ENCODE measurements around the gene SIL1.

DNA sequence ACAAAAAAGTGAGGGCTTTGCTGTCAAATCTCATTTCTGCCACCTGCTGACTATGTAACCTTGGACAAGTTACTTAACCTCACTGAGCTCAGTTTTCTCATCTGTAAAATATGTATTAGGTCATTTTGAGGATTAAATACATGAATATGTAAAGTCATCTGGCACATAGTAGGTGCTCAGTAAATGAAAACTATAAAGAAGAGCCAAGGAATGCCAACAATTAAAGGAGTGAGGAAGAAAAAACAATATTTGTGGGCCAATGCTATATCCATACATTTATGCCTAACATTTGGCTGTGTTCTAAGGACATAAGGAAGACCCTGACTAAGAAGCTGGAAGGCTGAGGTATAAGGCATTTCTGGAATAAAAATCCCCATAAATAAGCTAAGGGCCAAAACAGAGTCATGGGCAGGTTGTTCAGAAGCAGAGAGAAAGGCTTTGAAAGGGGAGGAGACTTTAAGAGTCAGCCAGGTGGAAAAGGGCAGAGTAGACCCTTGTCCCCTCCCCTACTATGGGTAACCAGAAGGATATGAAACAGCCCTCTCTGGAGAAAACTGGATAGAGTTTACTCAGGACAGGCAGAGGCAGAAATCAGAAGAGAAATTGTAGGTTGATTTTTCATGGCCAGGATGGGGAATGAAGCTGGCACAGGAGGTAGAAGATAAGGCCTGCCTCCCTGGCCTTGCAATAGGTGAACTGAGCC lies 47.6 kb upstream of the SIL1 start:
- TF ChIP-seq, protein P1, sequence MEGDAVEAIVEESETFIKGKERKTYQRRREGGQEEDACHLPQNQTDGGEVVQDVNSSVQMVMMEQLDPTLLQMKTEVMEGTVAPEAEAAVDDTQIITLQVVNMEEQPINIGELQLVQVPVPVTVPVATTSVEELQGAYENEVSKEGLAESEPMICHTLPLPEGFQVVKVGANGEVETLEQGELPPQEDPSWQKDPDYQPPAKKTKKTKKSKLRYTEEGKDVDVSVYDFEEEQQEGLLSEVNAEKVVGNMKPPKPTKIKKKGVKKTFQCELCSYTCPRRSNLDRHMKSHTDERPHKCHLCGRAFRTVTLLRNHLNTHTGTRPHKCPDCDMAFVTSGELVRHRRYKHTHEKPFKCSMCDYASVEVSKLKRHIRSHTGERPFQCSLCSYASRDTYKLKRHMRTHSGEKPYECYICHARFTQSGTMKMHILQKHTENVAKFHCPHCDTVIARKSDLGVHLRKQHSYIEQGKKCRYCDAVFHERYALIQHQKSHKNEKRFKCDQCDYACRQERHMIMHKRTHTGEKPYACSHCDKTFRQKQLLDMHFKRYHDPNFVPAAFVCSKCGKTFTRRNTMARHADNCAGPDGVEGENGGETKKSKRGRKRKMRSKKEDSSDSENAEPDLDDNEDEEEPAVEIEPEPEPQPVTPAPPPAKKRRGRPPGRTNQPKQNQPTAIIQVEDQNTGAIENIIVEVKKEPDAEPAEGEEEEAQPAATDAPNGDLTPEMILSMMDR (IDR thresholded peaks at IDR 0.05; ENCODE audit: low read length), result no peak; the same call in 1 of the 2 replicates
- no peak for TF ChIP-seq EZH2 (IDR thresholded peaks at IDR 0.05; ENCODE audit: borderline replicate concordance, low read length)

Data from OCI-LY1 (cell line).